ENCODE results near the gene CNNM2.
A peak's percentile ranks its signal among the peaks of the same experiment; 100 is the strongest.

Gene CNNM2

DNA sequence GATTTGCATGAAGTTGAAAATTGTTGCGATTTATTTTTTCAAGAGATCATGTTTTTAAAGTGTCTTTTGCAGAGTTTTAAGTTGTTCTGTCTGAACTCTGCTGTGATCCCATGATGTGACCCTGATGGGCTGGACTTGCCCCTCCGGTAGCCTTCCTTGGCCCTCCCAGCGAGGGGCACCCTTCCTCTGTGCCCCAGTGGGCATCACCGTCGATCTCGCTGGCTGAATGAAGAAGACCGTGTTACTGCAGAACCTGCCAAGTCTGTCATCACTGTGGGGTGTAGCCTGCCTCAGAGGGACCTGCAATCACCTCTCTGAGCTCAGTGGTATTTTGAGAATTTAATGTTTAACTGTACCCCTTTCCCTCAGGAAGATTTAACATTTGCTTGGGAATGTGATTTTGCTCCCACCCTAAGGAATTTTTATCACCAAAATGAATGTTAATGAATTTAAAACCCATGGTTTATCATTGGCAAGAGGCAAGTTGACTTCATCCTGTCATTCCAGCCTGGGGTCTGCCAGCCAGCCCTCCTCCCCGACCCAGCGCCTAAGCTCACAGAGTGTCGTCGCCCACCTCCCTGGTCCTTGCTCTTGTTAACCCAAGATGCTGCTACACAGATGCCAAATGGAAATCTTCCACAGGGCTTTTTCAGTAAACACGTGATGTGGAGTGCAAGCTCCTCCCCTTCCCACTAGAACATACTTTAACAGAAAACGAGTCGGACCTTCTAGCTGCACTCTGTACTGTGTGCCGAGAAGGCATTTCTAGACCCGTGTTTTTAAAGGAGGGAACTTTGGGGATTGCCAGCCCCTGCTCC is 159.6 kb downstream of the CNNM2 start:
- no peak for DNase-seq

DNA sequence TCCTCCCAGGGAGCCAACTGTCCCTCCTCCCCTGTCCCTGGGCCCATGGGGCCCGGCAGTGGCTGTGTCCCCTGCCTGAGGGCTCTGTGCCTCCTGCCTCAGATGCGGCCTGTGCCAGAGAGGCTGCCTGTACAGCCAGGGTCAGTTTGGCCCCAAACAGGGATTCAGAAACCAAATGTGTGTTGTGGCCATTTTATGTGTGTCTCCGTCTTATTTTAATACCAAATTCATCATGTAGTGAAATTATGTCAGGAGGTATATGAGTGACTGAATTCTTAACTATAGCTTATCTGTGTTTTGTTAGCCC is 160.2 kb downstream of the CNNM2 start:
- no peak for DNase-seq

DNA sequence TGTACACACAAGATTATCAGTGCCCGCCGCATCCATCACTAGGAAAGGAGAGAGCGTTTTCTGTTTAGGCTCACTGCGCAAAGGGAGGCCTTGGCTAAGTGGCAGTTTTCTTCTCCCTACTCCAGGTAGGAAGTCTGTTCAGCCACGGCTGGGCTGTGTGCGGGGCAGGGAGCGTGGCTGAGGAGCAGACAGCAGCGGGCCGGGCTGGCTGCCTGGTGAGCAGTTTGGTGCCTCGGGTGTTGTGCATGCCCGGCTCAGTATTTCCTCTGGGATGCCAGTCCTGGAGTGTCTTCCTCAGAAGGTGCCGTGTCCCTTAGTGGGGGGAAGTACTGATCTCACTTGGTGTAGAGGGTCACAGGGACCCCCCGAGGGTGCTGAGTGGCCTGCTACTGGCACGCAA is 160.6 kb downstream of the CNNM2 start:
- no peak for DNase-seq

DNA sequence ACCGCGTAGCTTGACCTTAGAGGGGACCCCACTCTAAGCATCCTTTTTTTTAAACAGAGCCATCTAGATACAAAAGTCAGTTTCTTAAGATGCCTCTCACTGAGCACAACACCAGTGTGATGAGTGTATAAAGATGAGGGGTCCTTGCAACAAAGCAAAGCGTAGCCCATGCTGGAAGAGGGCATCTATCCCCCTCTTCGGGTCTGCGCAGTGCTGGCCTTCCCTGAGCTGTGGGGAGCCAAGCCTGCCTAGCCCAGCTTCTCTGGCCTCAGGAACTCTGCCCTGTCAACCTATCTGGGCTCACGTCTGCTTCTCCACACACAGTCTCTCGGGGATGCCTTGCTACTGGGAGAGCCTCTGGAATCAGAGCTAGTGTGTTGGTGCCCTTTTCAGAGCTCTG is 161.0 kb downstream of the CNNM2 start:
- no peak for DNase-seq

DNA sequence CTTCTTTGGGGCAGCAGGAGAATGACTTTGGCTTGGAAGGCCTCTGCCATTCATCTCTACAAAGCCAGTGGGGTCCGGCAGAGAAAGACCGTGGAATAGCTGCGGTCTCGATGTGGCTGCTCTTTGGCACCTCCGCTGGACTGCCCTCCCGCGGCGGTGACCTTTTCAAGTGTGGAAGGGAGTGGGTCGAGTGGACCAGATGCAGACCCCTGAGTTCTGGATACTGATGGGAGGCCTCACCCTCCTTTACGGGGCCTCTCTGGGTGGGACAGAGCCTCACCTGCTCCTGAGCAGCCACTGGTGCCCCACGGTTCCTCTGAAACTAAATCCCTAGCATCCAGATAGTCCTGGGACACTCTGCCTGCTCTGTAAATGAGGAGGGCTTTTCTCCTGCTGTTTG is 161.9 kb downstream of the CNNM2 start:
- DNase-seq: no peak

DNA sequence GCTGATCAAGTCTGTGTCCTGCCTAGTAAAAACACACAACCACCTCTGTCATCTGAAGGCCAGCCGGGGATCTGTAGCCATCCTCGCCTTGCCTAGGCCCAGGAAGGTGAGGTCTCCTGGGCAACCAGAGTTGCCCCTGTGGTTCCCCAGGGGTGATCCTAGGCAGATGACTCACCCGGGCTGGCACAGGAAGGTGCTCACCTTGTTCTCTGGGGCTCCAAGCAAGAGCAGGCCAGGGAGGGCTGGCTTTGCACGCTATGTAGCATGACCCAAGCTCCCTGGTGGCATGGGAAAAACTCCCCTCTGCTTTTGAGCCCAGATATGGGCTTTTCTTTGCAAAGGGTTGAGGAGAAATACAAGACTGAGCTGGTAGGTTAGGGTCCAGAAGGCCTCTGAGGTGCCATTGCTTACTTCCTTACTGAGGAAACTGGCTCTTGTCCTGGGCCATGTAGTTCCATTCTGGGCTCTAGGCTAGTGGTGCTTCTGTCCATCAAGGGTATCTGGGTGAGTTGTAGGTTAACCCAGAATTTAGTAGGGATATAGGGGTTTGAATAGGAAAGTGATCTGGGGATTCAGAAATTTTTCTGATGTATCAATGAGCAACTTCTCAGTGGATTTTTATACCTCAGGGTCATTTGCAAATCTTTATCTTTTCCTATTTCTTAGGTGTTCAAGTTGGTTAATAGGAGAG is 162.9 kb downstream of the CNNM2 start:
- DNase-seq: no peak

DNA sequence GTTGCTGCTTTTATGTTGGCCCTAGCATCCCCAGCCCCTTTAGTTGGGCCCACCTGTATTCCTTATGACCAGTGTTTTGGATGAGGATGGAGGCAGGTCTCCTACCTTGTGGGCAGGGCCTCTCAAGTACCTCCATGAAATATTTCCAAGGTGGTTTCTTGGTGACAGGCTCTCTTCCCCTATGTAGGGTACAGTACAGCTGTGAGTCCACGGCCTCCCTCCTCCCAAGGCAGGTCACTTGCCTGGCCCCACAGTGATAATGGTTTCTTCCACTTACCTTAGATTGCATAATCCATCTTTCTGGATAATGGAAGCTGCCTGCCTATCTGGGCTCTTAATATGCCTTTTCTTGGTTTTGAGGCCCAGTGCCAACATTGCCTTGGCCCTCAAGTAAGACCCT is 164.6 kb downstream of the CNNM2 start:
- no peak for DNase-seq

DNA sequence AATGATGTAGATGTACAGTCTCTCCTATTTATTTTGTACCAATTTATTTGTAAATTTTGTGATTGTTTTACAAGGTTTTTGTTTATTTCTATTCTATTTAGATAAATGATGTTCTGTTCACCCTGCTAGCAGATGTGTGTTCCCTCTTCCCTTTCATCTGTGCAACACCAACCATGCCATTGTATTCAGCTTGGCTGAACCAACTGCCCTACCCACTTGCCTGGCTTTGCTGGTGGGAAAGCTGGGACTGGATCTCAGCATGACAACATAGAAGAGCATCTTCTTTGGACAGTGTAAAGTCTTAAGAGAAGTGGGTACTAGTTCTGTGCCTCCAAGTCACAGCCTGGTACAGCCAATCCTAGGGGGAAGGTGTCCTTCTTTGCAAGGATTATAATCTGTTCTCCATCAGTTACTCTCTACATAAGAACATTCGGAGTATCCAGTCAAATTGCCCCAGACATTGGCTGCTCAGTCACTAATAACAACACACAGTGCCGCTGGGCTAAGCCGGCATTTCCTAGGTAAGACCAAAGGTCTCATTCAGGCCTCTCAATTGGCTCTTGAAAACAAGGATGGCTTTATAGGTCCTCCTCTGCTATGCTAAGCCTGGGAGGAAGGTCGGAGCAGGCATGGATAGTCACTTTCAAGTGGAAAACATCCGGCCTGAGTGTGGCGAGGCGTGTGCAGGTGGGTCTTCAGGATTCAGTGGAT is 165.3 kb downstream of the CNNM2 start:
- no peak for DNase-seq

DNA sequence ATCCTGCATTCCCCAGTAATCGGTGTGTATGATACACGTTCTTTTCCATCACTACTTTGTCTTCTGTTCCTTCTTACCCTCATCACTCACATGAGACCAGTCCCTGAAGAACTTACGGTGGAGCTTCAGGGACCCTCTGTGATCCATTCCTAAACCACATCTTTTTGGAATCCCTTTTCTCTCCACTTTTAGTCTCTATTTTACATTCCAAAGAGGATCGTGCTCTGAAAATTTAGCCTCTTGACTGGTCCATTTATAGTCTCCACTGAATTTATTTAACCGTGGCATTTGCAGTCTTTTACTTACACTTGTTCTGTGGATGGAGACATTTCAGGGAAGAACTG is 165.9 kb downstream of the CNNM2 start:
- DNase-seq: no peak

DNA sequence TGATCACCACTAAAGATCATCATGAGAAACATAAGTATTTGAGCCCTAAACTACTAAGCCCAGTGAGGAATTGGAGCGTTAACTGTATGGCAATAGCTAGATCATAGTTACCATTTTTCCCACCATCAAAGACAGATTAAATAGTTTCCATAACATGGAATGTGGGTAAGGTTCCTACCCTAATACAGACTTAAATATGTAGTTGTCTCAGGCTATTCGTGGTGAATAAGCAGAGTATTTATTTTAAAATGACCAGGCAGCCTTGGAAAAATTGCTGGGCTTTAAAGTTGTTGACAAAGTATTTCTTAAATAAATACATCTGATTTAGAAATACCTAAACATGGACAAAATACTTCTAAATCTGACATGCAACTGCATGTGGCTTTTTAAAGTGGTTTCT is 168.2 kb downstream of the CNNM2 start:
- no peak for DNase-seq

DNA sequence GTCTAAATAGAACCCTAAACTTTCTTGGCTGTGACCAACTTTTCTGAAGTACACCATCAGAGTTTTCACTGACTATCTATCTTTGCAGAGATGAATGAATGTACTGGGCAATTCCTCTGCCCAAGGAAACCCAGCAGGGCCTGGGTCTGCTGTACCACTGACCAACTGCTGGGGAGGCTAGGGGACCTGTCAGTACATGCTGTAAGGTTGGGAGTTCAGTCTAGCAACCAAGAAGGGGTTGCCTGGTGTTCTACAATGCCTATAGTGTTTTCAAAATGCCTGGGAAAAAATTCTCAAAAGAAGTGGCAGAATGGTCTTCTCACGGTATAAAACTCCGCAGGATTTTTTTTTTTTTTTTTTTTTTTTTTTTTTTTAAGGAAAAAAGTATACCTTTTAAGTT is 168.7 kb downstream of the CNNM2 start:
- DNase-seq: no peak

DNA sequence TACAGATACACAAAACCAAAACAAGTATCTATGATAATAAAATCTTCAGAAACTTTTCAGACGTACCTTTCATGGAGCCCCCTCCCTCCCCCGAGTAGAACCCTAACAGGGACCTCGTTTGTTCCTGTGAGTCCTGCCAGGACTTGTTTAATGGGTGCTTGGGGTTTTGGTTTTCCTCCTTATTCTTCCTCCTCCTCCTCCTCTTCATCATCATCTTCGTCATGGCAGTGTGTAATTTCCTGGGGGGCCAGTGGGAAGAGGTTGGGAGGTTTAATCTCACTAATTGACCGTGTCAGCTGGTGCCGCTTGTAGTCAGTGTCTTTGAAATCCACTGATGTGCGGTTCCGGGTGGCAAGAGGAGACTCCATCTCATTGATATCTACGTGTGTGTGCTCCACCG is 171.4 kb downstream of the CNNM2 start:
- DNase-seq: no peak

DNA sequence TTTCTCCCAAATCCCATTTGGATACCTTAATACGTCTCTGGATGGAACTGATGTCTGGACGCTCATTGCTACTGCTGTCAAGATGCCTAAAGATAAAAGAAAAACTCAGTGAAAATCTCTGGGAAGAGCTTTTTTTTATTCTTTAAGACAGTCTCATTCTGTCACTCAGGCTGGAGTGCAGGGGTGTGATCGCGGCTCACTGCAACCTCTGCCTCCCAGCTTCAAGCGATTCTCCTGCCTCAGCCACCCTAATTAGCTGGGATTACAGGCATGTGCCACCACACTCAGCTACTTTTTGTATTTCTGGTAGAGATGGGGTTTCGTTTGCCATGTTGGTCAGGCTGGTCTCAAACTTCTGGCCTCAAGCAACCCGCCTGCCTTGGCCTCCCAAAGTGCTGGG is 172.8 kb downstream of the CNNM2 start:
- no peak for DNase-seq

DNA sequence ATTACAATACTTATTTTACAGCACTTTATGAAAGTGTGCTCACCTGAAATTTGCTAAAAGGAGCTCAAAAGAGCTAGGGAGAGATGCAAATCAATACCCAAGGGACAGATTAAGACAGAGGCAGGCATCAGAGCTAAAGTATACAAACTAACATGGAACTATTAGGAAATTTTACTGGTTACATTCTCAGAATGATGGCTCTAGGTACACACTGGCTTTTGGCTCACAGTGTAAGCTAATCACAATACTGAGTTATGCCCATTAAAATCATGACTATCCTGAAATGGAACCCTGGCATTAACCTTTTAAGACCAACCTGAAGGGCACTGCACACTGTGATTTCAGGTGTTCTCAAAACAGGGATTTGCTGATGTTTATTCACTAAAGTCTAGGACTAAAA is 176.9 kb downstream of the CNNM2 start:
- no peak for DNase-seq

DNA sequence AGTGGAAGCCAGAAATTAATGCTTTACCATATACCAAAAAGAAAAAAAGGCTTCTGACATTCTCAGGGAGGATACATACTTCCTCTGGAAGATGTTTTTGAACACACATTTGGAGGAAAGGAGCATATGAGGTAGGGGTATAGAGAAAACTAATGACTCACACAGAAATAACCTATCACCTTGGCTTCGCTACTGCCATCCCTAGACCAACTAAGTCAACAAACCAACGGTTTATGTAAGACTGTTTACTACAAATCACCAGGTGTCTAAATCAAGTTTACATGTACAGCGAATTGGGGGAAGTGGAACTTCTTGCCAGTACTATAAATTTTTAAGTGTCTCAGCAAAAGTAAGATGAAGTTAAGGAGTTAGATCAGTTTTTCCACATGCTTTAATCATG is 178.0 kb downstream of the CNNM2 start:
- no peak for DNase-seq

DNA sequence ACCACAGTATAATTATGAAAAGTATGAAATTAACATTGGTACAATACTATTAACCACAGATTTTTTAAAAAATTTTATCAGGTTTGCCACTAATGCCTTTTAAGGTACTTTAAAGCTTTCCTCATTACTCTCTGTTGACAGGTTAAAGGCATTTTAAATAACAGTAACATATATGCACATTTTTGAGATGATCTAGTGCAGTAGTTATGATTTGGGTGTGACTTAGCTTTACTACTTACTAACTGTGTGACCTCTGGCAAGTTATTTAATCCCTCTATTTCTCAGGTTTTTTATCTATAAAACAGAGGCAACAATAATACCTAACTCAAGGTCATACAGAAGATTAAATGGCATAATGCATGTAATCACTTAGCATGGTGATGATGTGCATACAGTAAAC is 180.1 kb downstream of the CNNM2 start:
- no peak for DNase-seq

DNA sequence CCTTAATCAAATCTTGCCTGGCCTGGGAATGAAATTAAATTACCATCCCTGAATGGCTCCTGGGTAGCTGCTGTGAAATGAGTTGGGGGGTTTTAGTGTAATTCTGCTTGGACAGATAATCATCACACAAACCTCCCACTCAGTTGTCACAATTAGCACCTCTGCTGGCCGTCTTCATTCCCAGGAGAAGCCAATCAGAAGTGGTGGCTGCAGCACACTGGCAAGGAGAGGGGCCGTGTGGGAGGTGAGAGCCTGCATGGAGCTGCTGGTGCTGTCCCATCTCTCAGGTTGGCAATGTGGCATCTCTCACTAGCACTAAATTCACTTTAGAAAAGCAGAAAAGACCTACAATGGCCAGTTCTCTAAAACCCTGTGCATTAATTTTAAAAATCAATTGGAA is 182.5 kb downstream of the CNNM2 start:
- DNase-seq: no peak

DNA sequence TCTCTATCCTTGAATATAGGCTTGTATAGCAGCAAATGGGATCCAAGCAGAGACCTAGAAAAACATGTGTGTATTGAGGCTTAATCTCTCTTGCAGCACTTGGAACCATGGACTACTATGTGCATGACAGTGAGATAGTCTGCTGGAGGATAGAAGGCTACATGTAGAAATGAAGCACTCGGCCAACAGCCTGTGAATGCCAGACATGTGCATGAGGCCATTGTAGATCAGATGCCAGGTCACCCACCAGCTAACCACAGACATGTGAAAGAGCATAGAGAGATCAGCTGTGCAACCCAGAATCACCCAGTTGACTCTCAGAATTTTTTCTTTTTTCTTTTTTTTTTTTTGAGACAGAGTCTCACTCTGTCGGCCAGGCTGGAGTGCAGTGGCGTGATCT is 184.1 kb downstream of the CNNM2 start:
- DNase-seq: no peak

DNA sequence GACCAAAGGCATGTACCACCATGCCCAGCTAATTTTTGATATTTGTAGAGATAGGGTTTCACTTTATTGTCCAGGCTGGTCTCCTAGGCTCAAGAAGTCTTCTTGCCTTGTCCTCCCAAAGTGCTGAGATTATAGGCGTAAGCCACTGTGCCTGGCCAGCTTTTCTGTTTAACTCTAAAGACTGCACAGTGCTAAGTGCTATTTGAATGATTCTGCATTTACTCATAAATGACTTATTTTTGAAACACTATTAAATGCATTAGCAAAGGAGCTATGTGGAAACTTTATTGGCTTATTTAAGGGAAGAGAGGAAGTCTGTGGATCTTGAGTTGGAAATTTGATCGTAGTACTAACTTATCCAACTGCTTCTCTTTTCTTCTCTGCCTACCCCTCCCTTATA is 185.9 kb downstream of the CNNM2 start:
- DNase-seq: no peak

DNA sequence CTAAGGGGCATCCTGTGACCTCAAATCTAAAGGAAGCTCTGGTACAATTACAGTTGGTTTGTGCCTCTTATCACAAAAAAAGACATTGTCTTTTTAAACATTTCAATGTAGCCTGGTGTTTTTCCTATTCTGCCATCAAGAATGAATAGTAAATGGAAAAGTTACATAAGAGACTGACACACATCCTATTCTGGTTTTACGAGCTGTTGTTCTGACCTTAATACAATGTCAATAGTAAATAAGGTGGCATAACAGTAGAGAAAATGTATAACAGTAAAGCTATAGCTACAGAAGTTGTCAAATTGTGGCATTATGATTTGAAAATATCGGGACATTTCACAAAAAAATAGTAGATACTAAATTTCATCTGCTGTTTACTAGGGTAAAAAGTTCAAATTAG is 186.6 kb downstream of the CNNM2 start:
- DNase-seq: no peak

DNA sequence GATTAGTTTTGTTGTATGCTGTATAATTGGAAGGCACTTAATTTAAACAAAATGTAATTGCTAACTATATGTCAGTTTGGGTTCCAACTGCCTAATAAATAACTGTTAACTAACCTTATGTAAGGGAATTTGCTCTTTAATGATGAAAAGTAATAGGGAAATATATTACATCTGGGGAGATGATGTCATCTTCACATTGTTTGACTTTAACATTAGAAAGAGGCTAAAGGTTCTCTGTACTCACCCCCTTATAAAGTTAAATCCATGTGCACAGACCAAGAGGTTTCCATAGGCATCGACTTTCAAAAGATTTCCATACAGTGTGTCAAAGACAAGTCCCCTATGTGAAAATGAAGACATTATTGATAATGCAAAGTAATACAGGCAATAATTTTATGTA is 187.4 kb downstream of the CNNM2 start:
- no peak for DNase-seq

DNA sequence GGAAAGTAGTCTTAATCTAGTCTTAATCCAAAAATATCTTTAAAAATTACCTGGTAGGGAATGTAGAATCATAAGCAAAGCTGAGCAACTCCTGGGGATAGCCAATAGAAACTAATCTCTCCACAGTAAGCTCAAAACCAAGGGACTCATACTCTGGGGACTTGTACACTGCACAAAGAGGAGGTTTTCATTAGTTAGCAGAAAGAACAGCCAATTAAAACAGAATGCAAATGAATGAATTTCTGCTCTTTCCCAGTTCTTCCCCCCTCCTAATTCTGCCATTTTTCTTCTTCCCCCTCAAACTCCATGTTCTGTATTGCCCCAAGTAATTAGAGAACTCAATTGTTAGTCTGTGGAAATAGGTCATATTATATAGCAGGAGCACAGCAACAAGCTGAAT is 188.4 kb downstream of the CNNM2 start:
- no peak for DNase-seq

DNA sequence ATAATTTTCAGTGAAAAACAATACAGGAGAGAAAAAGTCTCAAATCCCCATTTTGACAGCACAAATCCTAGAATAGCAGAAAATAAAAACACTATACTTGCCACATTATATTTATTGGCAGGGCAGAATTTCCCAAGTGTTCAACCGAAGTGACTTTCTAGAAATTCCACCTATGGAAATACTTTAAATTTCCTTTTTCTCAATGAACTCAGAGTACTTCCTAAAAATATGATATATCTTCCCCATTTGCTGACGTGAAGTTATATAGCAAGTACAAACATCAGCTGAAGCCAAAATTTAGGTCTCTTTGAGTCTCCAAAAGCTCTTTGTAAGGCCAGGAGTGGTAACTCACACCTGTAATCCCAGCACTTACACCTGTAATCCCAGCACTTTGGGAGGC is 191.7 kb downstream of the CNNM2 start:
- peak; percentile 13 for DNase-seq

DNA sequence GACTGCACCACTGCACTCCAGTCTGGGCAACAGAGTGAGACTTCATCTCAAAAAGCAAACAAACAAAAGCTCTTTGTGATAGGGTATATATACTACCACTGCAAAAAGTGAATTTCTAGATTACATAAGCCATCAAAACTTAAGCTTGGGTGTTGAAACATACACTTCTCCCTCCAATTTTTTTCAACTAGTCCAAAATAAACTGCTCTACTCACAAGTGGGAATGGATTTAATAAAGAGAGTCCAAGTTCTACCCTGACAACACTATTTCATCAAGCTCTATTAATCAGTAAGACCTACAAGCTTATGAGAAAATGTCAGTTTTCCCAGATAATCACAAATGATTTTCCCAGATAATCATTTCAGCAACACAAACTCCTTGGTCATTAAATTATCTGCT is 192.3 kb downstream of the CNNM2 start:
- no peak for DNase-seq
